Esophagus muscularis mucosa (tissue), 3 donors: Measurements from ENCODE around the gene ST7.

ENCODE experiments used
- POLR2A ChIP-seq: fragments of 450-650 bp; IDR thresholded peaks from one replicate; pipeline ENCODE4 v1.6.1; 2017; ENCODE audit warnings: antibody characterized with exemption, moderate library complexity, mild to moderate bottlenecking, low read depth
- POLR2AphosphoS5 ChIP-seq, 2 donors: sonication (generic); formaldehyde crosslinking; IDR thresholded peaks; one replicate each; pipeline ENCODE4 v1.6.1; 2017; ENCODE audit warnings: antibody characterized with exemption in 2 of 2
- TF ChIP-seq, protein P1 (sequence below), 3 experiments: fragments of 200-600 bp in 2 of 3; fragments of 450-650 bp in 1 of 3; sonication (generic) in 2 of 3; IDR thresholded peaks; one replicate each; pipeline ENCODE4 v1.5.1; 2017 to 2019; ENCODE audit warnings: antibody characterized with exemption in 3 of 3, mild to moderate bottlenecking in 2 of 3, moderate library complexity in 1 of 3

GRCh38 chr7:117138495-117138894 lies 185.2 kb downstream of the ST7 start:
- no peak for TF ChIP-seq POLR2A
- TF ChIP-seq, protein P1, sequence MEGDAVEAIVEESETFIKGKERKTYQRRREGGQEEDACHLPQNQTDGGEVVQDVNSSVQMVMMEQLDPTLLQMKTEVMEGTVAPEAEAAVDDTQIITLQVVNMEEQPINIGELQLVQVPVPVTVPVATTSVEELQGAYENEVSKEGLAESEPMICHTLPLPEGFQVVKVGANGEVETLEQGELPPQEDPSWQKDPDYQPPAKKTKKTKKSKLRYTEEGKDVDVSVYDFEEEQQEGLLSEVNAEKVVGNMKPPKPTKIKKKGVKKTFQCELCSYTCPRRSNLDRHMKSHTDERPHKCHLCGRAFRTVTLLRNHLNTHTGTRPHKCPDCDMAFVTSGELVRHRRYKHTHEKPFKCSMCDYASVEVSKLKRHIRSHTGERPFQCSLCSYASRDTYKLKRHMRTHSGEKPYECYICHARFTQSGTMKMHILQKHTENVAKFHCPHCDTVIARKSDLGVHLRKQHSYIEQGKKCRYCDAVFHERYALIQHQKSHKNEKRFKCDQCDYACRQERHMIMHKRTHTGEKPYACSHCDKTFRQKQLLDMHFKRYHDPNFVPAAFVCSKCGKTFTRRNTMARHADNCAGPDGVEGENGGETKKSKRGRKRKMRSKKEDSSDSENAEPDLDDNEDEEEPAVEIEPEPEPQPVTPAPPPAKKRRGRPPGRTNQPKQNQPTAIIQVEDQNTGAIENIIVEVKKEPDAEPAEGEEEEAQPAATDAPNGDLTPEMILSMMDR (IDR thresholded peaks at IDR 0.05), result no peak
- no peak for TF ChIP-seq POLR2AphosphoS5 (IDR thresholded peaks at IDR 0.05)
